GM23248 (cell line): ENCODE results near the gene ZNF83. TPM values are rescaled to one million over a fixed set of nuclear protein-coding genes. Genes with fewer than 3 reads are reported as not detected.

Experiments used
- DNase-seq: peaks from one replicate; pipeline ENCODE4 v3.0.0-alpha.2; 2015
- H2AFZ ChIP-seq: fragments of 200-600 bp; sonication (generic); 2 replicates; pipeline ENCODE4 v1.6.1; 2016; ENCODE audit warnings: antibody characterized with exemption
- H3F3A ChIP-seq: fragments of 200-600 bp; sonication (generic); 2 replicates; pipeline ENCODE4 v1.6.1; 2016; ENCODE audit warnings: mild to moderate bottlenecking, antibody characterized with exemption, mixed run types; ENCODE audit not compliant: insufficient read depth
- H3K27ac ChIP-seq: fragments of 200-600 bp; sonication (generic); 2 replicates; pipeline ENCODE4 v1.5.1; 2016; ENCODE audit warnings: mild to moderate bottlenecking
- H3K27me3 ChIP-seq: fragments of 200-600 bp; sonication (generic); replicated peaks from 2 replicates; pipeline ENCODE4 v1.6.1; 2016; ENCODE audit warnings: mild to moderate bottlenecking; ENCODE audit not compliant: insufficient read depth
- H3K36me3 ChIP-seq: fragments of 200-600 bp; sonication (generic); 2 replicates; pipeline ENCODE4 v1.6.1; 2016; ENCODE audit warnings: low read depth, mild to moderate bottlenecking
- H3K4me1 ChIP-seq: fragments of 200-600 bp; sonication (generic); 2 replicates; pipeline ENCODE4 v1.6.1; 2016; ENCODE audit warnings: mild to moderate bottlenecking; ENCODE audit not compliant: insufficient read depth
- H3K4me2 ChIP-seq: fragments of 200-600 bp; sonication (generic); one replicate; pipeline ENCODE4 v1.6.1; 2016; ENCODE audit warnings: mild to moderate bottlenecking; ENCODE audit not compliant: unreplicated experiment
- H3K4me3 ChIP-seq: fragments of 200-600 bp; sonication (generic); 2 replicates; pipeline ENCODE4 v1.5.1; 2016; ENCODE audit warnings: mild to moderate bottlenecking
- H3K79me2 ChIP-seq: fragments of 200-600 bp; sonication (generic); 2 replicates; pipeline ENCODE4 v1.6.1; 2016; ENCODE audit warnings: mild to moderate bottlenecking; ENCODE audit not compliant: insufficient read depth
- H3K9ac ChIP-seq: fragments of 200-600 bp; sonication (generic); 2 replicates; pipeline ENCODE4 v1.6.1; 2016; ENCODE audit warnings: mild to moderate bottlenecking
- H3K9me2 ChIP-seq: fragments of 200-600 bp; sonication (generic); 2 replicates; pipeline ENCODE4 v1.6.1; 2016; ENCODE audit warnings: mixed run types, mild to moderate bottlenecking, moderate library complexity; ENCODE audit not compliant: insufficient read depth
- H3K9me3 ChIP-seq: fragments of 200-600 bp; sonication (generic); one replicate; pipeline ENCODE4 v1.6.1; 2017; ENCODE audit warnings: low read depth
- H4K20me1 ChIP-seq: fragments of 200-600 bp; sonication (generic); 2 replicates; pipeline ENCODE4 v1.6.0; 2016; ENCODE audit not compliant: insufficient read depth
- EZH2 ChIP-seq: fragments of 200-600 bp; sonication (generic); IDR thresholded peaks from 2 replicates; pipeline ENCODE4 v1.6.1; 2018; ENCODE audit warnings: antibody characterized with exemption, mild to moderate bottlenecking; ENCODE audit not compliant: insufficient read depth, poor library complexity, severe bottlenecking
- EZH2phosphoT487 ChIP-seq: fragments of 200-600 bp; sonication (generic); IDR thresholded peaks from 2 replicates; pipeline ENCODE4 v1.6.1; 2018; ENCODE audit warnings: antibody characterized with exemption, moderate library complexity, mild to moderate bottlenecking, low read depth; ENCODE audit not compliant: insufficient read depth
- WGBS, 2 experiments: methylation state at CpG; one replicate each; pipeline ENCODE4 v1.1.6; 2015 to 2017; ENCODE audit warnings: low lambda C conversion rate in 2 of 2, low coverage in 1 of 2; ENCODE audit errors: missing lambda C conversion rate in 2 of 2; 5-methylcytosine and 5-hydroxymethylcytosine counted together
- in situ Hi-C: fragments of 300-500 bp; cut with MboI; formaldehyde crosslinking; loops from 2 replicates; pipeline ENCODE4 v1.15.0; 2020
- polyA plus RNA-seq: library from polyadenylated mRNA; unstranded; fragments of >200 nt; fragmentation: Nextera tagmentation; extraction: Ambion mirVana; gene quantifications from 2 replicates; pipeline ENCODE4 v1.2.1, GENCODE V29; 2016
- small RNA-seq: library from RNA; depleted of rRNA; stranded (forward); fragments of <200 nt; gene quantifications from one replicate; pipeline ENCODE3, GENCODE V24; 2014; ENCODE audit warnings: low read depth, low replicate concordance
- total RNA-seq: library from RNA; depleted of rRNA; stranded (reverse); fragments of >200 nt; shearing (Covaris generic); gene quantifications from 2 replicates; pipeline ENCODE4 v1.2.3, GENCODE V29; 2014; rRNA removed

ZNF83 gene
- total and polyA plus RNA-seq, 2 experiments from 2014 or later: 27.9 to 29.1 TPM

- Histone ChIP-seq H3K27ac (no peak overlapping the region), H3F3A (peaks cover 12% of the 10 kb centered on the region), H3K27me3 (no peaks in the 10 kb centered on the region), H3K4me1 (peaks cover 7% of the 10 kb centered on the region; the same call in 1 of the 2 replicates), H3K79me2 (peaks cover 23% of the 10 kb centered on the region), H4K20me1 (no peaks in the 10 kb centered on the region), H3K36me3 (peaks cover 13% of the 10 kb centered on the region; the same call in 1 of the 2 replicates), H3K4me3 (no peak overlapping the region), H3K9me3 (no peaks in the 10 kb centered on the region), H3K9me2 (no peaks in the 10 kb centered on the region), H3K9ac (no peak overlapping the region), H3K4me2 (no peak overlapping the region), H2AFZ (no peak overlapping the region)
- no peak for DNase-seq
- in situ Hi-C loops: no loop called here
- 97 to 98% methylated on average over 14 of the region's 14 CpGs for WGBS, 2 experiments
- TF ChIP-seq EZH2: no peak
- TF ChIP-seq EZH2phosphoT487: no peak
Observed at GRCh38 chr19:52567921-52568320, 70.2 kb downstream of the ZNF83 start.

- H3K9me3 ChIP-seq: no peaks in the 10 kb centered on the region
- peak; percentile 55 for DNase-seq
- no peak overlapping the region for H3K9ac ChIP-seq
- H3K9me2 ChIP-seq: no peaks in the 10 kb centered on the region
- H3K4me3 ChIP-seq: no peak overlapping the region
- H4K20me1 ChIP-seq: no peaks in the 10 kb centered on the region
- in situ Hi-C loops: no loop called here
- TF ChIP-seq EZH2 (no peak), EZH2phosphoT487 (no peak)
- WGBS, 2 experiments: 87 to 90% methylated on average over 2 of the region's 2 CpGs
- no peaks in the 10 kb centered on the region for H3K27me3 ChIP-seq
- H3F3A ChIP-seq: peaks cover 12% of the 10 kb centered on the region
- peaks cover 13% of the 10 kb centered on the region; the same call in 1 of the 2 replicates for H3K36me3 ChIP-seq
- H3K27ac ChIP-seq: no peak overlapping the region
- H3K79me2 ChIP-seq: peaks cover 12% of the 10 kb centered on the region
- no peak overlapping the region for H2AFZ ChIP-seq
- H3K4me2 ChIP-seq: no peak overlapping the region
- peaks cover 7% of the 10 kb centered on the region; the same call in 1 of the 2 replicates for H3K4me1 ChIP-seq
Observed at GRCh38 chr19:52566588-52566987, 71.6 kb downstream of the ZNF83 start.

- H3F3A ChIP-seq: peaks cover 12% of the 10 kb centered on the region
- peaks cover 5% of the 10 kb centered on the region; the same call in 1 of the 2 replicates for H3K4me1 ChIP-seq
- peaks cover 7% of the 10 kb centered on the region for H3K79me2 ChIP-seq
- H3K27me3 ChIP-seq: no peaks in the 10 kb centered on the region
- no peak overlapping the region for H3K27ac ChIP-seq
- DNase-seq: no peak
- H2AFZ ChIP-seq: no peak overlapping the region
- no peaks in the 10 kb centered on the region for H3K9me2 ChIP-seq
- H4K20me1 ChIP-seq: no peaks in the 10 kb centered on the region
- in situ Hi-C loops: no loop called here
- no peaks in the 10 kb centered on the region for H3K9me3 ChIP-seq
- WGBS, 2 experiments: 85 to 88% methylated on average over 6 of the region's 6 CpGs
- H3K4me3 ChIP-seq: no peak overlapping the region
- H3K4me2 ChIP-seq: no peak overlapping the region
- peaks cover 13% of the 10 kb centered on the region; the same call in 1 of the 2 replicates for H3K36me3 ChIP-seq
- no peak overlapping the region for H3K9ac ChIP-seq
- TF ChIP-seq EZH2 (no peak), EZH2phosphoT487 (no peak)
Observed at GRCh38 chr19:52566121-52566520, 72.0 kb downstream of the ZNF83 start.

Small RNAs within 50 kb of the gene (small RNA-seq; reads per million reads assigned to genes)
- not detected for gene RPL39P34

Other genes starting within 250 kb of the ZNF83 start
- gene ZNF528, start 240.5 kb downstream of the ZNF83 start, total RNA-seq: 14.9 and 22.5 TPM in 2 replicates
- 19.2 and 24.2 TPM in 2 replicates for gene ZNF528, start 240.5 kb downstream of the ZNF83 start, polyA plus RNA-seq
- 0.25 TPM in 1 of 2 replicates, not detected in the other for gene ZNF534, start 209.2 kb downstream of the ZNF83 start, total RNA-seq
- gene ZNF534, start 209.2 kb downstream of the ZNF83 start, polyA plus RNA-seq: 0.16 and 0.20 TPM in 2 replicates
- 1.5 and 2.2 TPM in 2 replicates for gene ZNF578, start 184.8 kb downstream of the ZNF83 start, total RNA-seq
- gene ZNF578, start 184.8 kb downstream of the ZNF83 start, polyA plus RNA-seq: 1.3 TPM in 2 replicates
- gene ZNF808, start 110.7 kb downstream of the ZNF83 start, total RNA-seq: 7.9 and 14.5 TPM in 2 replicates
- 2.2 and 2.9 TPM in 2 replicates for gene ZNF808, start 110.7 kb downstream of the ZNF83 start, polyA plus RNA-seq
- 6.7 and 12.6 TPM in 2 replicates for gene ZNF701, start 68.1 kb downstream of the ZNF83 start, total RNA-seq
- gene ZNF701, start 68.1 kb downstream of the ZNF83 start, polyA plus RNA-seq: 5.5 and 6.7 TPM in 2 replicates
- gene ZNF611, start 96.7 kb upstream of the ZNF83 start, total RNA-seq: 6.7 and 7.7 TPM in 2 replicates
- gene ZNF611, start 96.7 kb upstream of the ZNF83 start, polyA plus RNA-seq: 5.5 and 7.8 TPM in 2 replicates
- gene ZNF600, start 148.4 kb upstream of the ZNF83 start, total RNA-seq: 1.8 and 1.9 TPM in 2 replicates
- 3.2 and 3.5 TPM in 2 replicates for gene ZNF600, start 148.4 kb upstream of the ZNF83 start, polyA plus RNA-seq
- gene ZNF28, start 183.3 kb upstream of the ZNF83 start, total RNA-seq: 12.9 and 18.7 TPM in 2 replicates
- 13.4 and 13.7 TPM in 2 replicates for gene ZNF28, start 183.3 kb upstream of the ZNF83 start, polyA plus RNA-seq
- 14.1 and 19.1 TPM in 2 replicates for gene ZNF468, start 219.3 kb upstream of the ZNF83 start, total RNA-seq
- gene ZNF468, start 219.3 kb upstream of the ZNF83 start, polyA plus RNA-seq: 9.6 and 10.0 TPM in 2 replicates